ENCODE measurements around the gene C1orf185.
A peak's percentile ranks its signal among the peaks of the same experiment; 100 is the strongest.

GRCh38 chr1:51147394-51147793, 45.4 kb downstream of the C1orf185 start:
- TF ChIP-seq GATA2 (IDR thresholded peaks at IDR 0.05; ENCODE audit: low read depth, low read length) (peak; percentile 49; the same call in 1 of the 2 replicates), GATA3 (IDR thresholded peaks at IDR 0.05; ENCODE audit: low read depth, low read length) (peak; percentile 56; the same call in 1 of the 2 replicates)
